ENCODE measurements around the gene JUNB.
A peak's percentile ranks its signal among the peaks of the same experiment; 100 is the strongest.
"Not testable (repeated sequence)": the region's sequence is repeated elsewhere in the genome, so short reads cannot be mapped to it uniquely, and the experiment has no call there.

The JUNB gene

GRCh38 chr19:12789098-12789903 lies 2.0 kb upstream of the JUNB start:
- peak in 4 of 14 donors; percentile 42 to 62 (median 58) for DNase-seq

DNA sequence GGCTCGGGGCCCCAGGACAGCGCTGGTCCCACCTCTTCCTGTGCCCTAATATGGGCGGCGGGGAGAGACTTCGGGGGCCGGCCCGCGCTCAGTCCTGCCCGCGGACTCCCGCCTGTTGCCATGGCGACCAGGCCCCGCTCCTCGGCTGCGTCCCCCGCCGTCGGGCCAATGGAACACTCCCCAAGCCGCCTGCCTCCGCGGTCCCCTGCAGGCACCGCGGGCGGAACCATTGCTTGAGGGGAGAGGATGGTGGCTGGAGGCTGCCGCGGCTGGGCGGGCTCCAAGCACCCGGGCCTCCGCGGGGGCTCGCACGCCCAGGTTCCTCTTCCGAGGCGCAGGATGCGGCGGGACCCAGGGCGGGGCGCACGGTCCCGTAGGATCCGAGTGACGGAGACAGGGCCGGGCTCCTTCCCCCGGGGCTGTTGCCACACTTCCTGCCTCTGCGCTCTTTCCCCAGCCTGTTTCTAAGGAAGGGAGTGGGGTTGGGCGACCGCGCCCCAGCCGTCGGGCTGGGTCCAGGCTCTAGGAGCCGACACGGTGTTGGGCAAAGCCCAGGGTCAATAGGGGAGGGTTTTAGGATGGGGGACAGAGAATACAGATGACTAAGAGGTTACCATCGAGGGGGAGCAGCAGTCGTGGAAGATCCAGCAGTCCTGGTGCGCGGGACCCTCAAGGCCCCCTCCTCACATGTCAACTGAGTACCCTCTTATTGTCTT lies 1.2 kb upstream of the JUNB start:
- peak; percentile 54 to 95 (median 86) for DNase-seq

- peak in 2 of 14 donors; percentile 19 to 61 for DNase-seq
These were observed 500 bp upstream of the JUNB start for GRCh38 chr19:12790628-12791344.

- peak in 10 of 14 donors; percentile 44 to 74 (median 67) for DNase-seq
These were observed 966 bp downstream of the JUNB start for GRCh38 chr19:12792051-12792852.

DNA sequence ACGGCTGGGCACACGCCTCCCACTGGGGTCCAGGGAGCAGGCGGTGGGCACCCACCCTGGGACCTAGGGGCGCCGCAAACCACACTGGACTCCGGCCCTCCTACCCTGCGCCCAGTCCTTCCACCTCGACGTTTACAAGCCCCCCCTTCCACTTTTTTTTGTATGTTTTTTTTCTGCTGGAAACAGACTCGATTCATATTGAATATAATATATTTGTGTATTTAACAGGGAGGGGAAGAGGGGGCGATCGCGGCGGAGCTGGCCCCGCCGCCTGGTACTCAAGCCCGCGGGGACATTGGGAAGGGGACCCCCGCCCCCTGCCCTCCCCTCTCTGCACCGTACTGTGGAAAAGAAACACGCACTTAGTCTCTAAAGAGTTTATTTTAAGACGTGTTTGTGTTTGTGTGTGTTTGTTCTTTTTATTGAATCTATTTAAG lies 1.6 kb downstream of the JUNB start:
- DNase-seq = peak in 4 of 14 donors; percentile 47 to 65 (median 52)

GRCh38 chr19:12793290-12794195 lies 2.3 kb downstream of the JUNB start:
- peak; percentile 52 to 96 (median 88) for DNase-seq

GRCh38 chr19:12794196-12794941 lies 3.1 kb downstream of the JUNB start:
- DNase-seq = no peak

GRCh38 chr19:12794971-12795381 lies 3.7 kb downstream of the JUNB start:
- DNase-seq = no peak

- peak in 10 of 14 donors; percentile 36 to 71 (median 58) for DNase-seq
These were observed 5.1 kb downstream of the JUNB start for GRCh38 chr19:12796146-12797071.

DNA sequence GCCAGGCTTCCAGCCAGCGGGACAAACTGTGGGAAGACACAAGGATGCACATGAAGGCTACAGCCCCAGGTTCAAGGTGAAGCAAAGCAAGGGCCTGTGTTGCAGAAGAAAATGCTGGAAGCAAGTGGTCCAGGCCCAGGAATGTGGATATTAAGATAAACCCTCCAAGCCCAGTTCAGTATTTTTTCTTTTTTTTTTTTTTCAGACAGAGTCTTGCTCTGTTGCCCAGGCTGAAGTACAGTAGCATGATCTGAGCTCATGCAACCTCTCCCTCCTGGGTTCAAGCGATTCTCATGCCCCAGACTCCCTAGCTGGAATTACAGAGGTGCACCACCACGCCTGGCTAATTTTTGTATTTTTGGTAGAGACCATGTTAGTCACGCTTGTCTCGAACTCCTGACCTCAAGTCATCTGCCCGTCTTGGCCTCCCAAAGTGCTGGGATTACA lies 5.9 kb downstream of the JUNB start:
- DNase-seq = no peak

DNA sequence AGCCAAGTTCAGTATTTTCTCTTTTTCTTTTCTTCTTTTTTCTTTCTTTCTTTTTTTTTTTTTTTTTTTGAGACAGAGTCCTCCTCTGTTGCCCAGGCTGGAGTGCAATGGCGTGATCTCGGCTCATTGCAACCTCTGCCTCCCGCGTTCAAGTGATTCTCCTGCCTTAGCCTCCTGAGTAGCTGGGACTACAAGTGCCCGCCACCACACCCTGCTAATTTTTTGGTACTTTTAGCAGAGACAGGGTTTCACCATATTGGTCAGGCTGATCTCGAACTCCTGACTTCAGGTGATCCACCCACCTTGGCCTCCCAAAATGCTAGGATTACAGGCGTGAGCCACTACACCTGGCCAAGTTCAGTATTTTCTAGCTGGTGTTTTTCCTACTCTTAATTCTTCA lies 6.3 kb downstream of the JUNB start:
- not testable (repeated sequence) for DNase-seq

DNA sequence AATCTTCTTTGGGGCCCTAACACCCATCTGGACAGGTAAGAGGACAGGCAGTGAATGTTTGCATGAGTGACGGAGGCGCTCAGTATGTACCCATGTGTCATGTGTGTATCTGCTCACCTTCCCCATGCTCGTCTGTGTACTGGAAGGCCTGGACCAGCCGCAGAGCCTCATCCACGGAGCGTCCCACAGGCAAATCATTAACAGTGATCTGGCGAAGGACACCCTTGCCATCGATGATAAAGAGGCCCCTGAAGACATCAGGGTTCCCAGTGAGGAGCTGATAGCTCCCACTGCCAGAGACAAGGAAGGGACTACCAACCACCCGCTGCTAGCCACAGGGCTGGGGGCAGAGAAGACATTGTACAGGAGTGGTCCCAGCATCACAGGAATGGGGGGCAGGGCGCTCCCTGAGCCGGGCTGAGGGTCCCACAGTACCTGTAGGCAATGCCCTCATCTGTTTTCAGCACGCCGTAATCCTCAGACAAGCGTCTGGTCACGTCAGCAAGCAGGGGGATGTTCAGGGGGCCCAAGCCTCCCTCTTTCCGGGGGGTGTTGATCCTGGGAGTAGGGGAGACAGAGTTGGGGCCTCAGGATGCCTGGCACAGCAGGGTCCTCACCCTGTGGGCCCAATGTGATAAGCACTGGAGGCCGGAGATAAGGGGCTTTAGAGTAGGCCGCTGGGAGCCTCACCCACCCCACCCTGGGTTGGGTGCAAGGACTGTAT lies 8.6 kb downstream of the JUNB start:
- DNase-seq = no peak

DNA sequence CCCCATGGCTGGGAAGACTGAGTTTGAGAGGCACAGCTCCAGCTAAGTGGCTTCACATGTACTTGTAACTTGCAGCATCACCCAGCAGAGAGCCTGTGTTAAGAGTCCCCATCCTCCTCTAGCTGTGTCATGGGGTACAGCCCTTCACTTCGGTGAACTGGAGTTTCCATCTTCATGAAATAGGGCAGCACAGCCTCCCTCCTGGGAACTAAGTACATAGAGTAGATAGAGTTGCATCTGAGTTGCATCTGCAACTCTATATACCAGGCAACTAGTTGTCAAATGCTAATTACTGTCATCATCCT lies 9.1 kb downstream of the JUNB start:
- DNase-seq = no peak

DNA sequence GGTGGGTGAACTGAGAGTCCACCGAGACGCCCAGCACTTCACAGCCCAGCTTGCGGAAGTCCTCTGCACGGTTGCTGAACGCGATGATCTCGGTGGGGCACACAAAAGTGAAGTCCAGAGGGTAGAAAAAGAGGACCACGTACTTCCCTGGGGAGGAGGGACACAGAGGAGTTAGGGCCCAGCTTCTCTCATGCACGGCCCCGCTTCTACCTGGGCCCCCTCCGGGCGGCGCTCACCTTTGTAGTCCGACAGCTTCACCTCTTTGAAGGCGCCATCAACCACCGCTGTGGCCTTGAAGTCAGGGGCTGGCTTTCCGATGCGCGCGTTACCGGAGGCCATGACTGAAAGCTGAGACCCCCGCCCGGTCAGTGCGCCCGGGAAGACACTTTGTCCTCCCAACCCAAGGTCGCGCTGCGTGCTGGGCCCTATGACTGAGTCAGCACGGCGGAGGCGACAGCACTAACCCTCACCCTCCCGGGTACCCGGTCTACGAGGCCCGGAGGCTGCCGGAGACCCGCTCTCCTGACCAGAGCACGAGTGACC lies 9.7 kb downstream of the JUNB start:
- peak in 3 of 14 donors; percentile 28 to 39 (median 36) for DNase-seq

DNA sequence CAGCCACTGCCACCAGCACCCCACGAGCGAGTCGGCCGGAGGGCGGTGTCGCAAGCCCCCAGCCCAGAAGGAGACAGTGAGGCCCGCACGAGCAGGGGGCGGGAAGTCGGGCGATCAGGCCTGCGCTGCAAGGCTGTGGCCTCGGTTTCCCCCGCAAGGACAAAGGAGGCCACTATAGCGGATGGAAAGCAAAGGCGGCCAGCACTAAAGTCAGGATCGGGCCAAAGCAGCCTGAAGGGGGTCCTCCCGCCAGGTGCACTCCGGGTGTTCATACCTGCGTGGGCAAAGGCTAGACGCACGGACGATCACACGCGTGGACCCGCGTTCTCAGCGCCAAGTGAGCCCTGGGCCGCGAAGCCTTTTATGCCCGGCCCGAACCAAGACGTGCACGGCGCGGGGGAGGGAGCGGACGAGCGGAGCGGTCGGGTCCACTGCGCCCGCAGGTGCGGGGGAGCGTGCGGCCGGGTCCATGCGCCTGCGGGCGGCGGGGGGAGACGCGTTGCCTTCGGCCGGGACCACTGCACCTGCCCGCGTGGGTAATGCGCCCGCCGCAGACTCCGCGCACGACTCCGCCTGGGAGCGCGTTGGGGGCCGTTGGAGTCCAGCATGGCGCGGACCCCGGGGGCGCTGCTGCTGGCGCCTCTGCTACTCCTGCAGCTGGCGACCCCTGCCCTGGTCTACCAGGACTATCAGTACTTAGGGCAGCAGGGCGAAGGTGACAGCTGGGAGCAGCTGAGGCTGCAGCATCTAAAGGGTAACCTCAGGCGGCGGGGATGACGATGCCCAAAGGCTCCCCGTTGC lies 10.4 kb downstream of the JUNB start, which contains the start of the genes PRDX2 and THSD8:
Gene PRDX2 (minus strand): TSS at position 335 of the 801 bp plus-strand sequence. CDS start 539 bp downstream, outside the sequence.
Gene THSD8 (plus strand): TSS at position 604 of the 801 bp plus-strand sequence. CDS start 3 bp downstream, at position 607.
- DNase-seq = peak in 11 of 14 donors; percentile 38 to 82 (median 59)

- DNase-seq = peak in 3 of 14 donors; percentile 18 to 77 (median 49)
These were observed 11.2 kb downstream of the JUNB start for GRCh38 chr19:12802267-12803106.

Data from C1 segment of cervical spinal cord (tissue), 14 donors.